Panc1 (cell line): ENCODE measurements around the gene SERGEF. TPM values are rescaled to one million over a fixed set of nuclear protein-coding genes. Genes with fewer than 3 reads are reported as not detected.

Source experiments
- ATAC-seq: fragments of 200-7000 bp; cut with Tn5 transposase; 2 replicates; pipeline ENCODE4 v1.9.1; 2020; ENCODE audit warnings: mild to moderate bottlenecking, moderate library complexity
- BruUV-seq: library from RNA; stranded (reverse); fragments of 400-500 nt; replicated peaks from 2 replicates; lab custom pipeline; 2021; lab: Mats Ljungman, UMichigan
- CTCF ChIA-PET: fragments of 300-600 bp; sonication (Branson Sonifier 250); formaldehyde crosslinking; loops from one replicate; lab custom pipeline; 2022; ENCODE audit warnings: antibody characterized with exemption; lab: Charles Lee
- POLR2A ChIA-PET: fragments of 300-600 bp; sonication (Branson Sonifier 250); formaldehyde crosslinking; loops from one replicate; lab custom pipeline; 2022; ENCODE audit warnings: antibody characterized with exemption; lab: Charles Lee
- DNase-seq: peaks from one replicate; pipeline ENCODE4 v3.0.0-alpha.2; 2010; ENCODE audit warnings: low read depth, low spot score
- H3K27ac ChIP-seq: 2 replicates; pipeline ENCODE4 v1.5.1; 2011; ENCODE audit warnings: mild to moderate bottlenecking, low read length, inconsistent platforms
- H3K27me3 ChIP-seq: fragments of 200-500 bp; sonication (Bioruptor generic); 2 replicates; pipeline ENCODE4 v1.6.0; 2014; ENCODE audit warnings: low read length, inconsistent platforms; ENCODE audit not compliant: control insufficient read depth, insufficient read depth
- H3K36me3 ChIP-seq: fragments of 200-500 bp; sonication (Bioruptor generic); 2 replicates; pipeline ENCODE4 v1.5.1; 2014; ENCODE audit warnings: inconsistent platforms, mild to moderate bottlenecking, low read length, moderate library complexity; ENCODE audit not compliant: control insufficient read depth, insufficient read depth
- H3K4me1 ChIP-seq: 2 replicates; pipeline ENCODE4 v1.5.1; 2011; ENCODE audit warnings: inconsistent platforms, mild to moderate bottlenecking, low read length, moderate library complexity; ENCODE audit not compliant: control insufficient read depth, insufficient read depth
- H3K4me3 ChIP-seq, 2 experiments: 2 replicates each; pipeline ENCODE4 v1.5.1; 2011 to 2012; ENCODE audit warnings: low read depth in 2 of 2, low read length in 2 of 2, mild to moderate bottlenecking in 2 of 2, inconsistent platforms in 1 of 2, moderate library complexity in 1 of 2
- H3K9me3 ChIP-seq: fragments of 200-500 bp; sonication (Bioruptor generic); 2 replicates; pipeline ENCODE4 v1.5.1; 2014; ENCODE audit warnings: low read depth, mild to moderate bottlenecking, inconsistent platforms, low read length, moderate library complexity; ENCODE audit not compliant: control insufficient read depth, insufficient read depth
- POLR2AphosphoS5 ChIP-seq: IDR thresholded peaks from 2 replicates; pipeline ENCODE4 v1.6.1; 2012; ENCODE audit warnings: mild to moderate bottlenecking, low read depth, low read length, moderate library complexity
- SIN3A ChIP-seq: IDR thresholded peaks from 2 replicates; pipeline ENCODE4 v1.6.1; 2012; ENCODE audit warnings: low read depth, mild to moderate bottlenecking, low read length, moderate library complexity, borderline replicate concordance; ENCODE audit not compliant: insufficient read depth
- TCF7L2 ChIP-seq: IDR thresholded peaks from 2 replicates; pipeline ENCODE4 v1.6.1; 2011; ENCODE audit warnings: mild to moderate bottlenecking, low read depth, low read length, inconsistent platforms
- in situ Hi-C: cut with HindIII; loops from 2 replicates; pipeline ENCODE4 v1.10.0; 2016; ENCODE audit warnings: low sequenced_read_pairs, low pct_unique_long_range_greater_than_20kb
- intact Hi-C: fragments of 100-400 bp; cut with micrococcal nuclease; formaldehyde crosslinking; loops from one replicate; pipeline ENCODE4 v1.10.0; 2022; ENCODE audit not compliant: unreplicated experiment
- total RNA-seq: library from RNA; stranded (reverse); gene quantifications from one replicate; pipeline ENCODE4 v1.2.1, GENCODE V29; 2021; ENCODE audit not compliant: unreplicated experiment
- TF ChIP-seq, protein P1 (sequence below): fragments of 450-650 bp; IDR thresholded peaks from 2 replicates; pipeline ENCODE4 v1.5.1; 2017; ENCODE audit warnings: mild to moderate bottlenecking
- TF ChIP-seq, protein P2 (sequence below), 2 experiments: IDR thresholded peaks; 2 replicates each; pipeline ENCODE4 v1.6.1; 2011 to 2012; ENCODE audit warnings: low read depth in 2 of 2, control low read depth in 1 of 2, low read length in 1 of 2, mild to moderate bottlenecking in 1 of 2, moderate library complexity in 1 of 2; ENCODE audit not compliant: insufficient read depth in 1 of 2

Gene SERGEF
- total RNA-seq, 1 experiment from 2014 or later: 35.5 TPM

DNA sequence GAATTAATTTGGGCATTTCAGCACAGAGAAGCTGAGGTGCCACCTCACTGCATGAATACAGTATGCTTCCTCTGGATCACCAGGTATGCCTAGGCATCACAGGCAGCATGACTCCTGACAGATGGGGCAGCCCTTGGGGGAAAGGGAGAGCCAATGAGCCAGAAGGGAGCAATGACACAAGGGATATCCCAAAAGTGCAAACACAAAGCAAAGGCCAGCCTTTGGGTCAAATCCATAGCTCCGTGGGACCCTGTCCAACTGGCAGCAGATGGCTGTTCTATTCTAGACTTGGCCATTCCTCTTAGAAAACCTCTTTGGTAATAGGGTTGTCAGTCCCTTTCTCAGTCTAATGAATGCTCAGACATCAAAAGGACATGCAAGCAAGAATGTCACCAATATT lies 73.3 kb downstream of the SERGEF start:
- ChIA-PET POLR2A (no interaction called here), CTCF (no interaction called here)
- no peak for DNase-seq
- intact Hi-C loops (no loop called here), in situ Hi-C loops (no loop called here)
- no peak overlapping the region for H3K4me3 ChIP-seq
- H3K36me3 ChIP-seq: no peaks in the 10 kb centered on the region
- ATAC-seq: no peak
- TF ChIP-seq POLR2AphosphoS5: no peak
- H3K27ac ChIP-seq: no peak overlapping the region
- no peaks in the 10 kb centered on the region; the same call in 1 of the 2 replicates for H3K9me3 ChIP-seq
- H3K4me1 ChIP-seq: no peaks in the 10 kb centered on the region
- no peaks in the 10 kb centered on the region for H3K27me3 ChIP-seq
- BruUV-seq: no TSS peak

DNA sequence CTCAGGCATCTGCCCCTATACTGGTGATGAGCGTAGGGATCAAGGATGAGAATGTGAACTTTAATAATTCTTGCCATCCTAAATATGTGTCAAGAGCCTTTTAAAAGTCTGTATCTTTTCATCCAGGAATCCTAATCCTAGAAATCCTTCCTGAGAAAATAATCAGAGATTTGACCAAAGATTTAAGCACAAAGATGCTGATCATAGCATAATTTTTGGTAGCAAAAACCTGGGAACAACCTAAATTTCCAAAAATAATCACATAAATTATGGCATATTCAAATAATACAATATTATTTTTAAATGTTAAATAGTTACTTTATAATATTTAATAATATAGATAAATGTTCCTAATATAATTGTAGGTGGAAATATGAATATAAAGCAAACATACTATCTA lies 76.1 kb downstream of the SERGEF start:
- DNase-seq (no peak), ATAC-seq (no peak)
- no peak for TF ChIP-seq SIN3A
- TF ChIP-seq TCF7L2: no peak
- TF ChIP-seq POLR2AphosphoS5: no peak
- TF ChIP-seq, protein P1, sequence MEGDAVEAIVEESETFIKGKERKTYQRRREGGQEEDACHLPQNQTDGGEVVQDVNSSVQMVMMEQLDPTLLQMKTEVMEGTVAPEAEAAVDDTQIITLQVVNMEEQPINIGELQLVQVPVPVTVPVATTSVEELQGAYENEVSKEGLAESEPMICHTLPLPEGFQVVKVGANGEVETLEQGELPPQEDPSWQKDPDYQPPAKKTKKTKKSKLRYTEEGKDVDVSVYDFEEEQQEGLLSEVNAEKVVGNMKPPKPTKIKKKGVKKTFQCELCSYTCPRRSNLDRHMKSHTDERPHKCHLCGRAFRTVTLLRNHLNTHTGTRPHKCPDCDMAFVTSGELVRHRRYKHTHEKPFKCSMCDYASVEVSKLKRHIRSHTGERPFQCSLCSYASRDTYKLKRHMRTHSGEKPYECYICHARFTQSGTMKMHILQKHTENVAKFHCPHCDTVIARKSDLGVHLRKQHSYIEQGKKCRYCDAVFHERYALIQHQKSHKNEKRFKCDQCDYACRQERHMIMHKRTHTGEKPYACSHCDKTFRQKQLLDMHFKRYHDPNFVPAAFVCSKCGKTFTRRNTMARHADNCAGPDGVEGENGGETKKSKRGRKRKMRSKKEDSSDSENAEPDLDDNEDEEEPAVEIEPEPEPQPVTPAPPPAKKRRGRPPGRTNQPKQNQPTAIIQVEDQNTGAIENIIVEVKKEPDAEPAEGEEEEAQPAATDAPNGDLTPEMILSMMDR: no peak
- TF ChIP-seq, protein P2, sequence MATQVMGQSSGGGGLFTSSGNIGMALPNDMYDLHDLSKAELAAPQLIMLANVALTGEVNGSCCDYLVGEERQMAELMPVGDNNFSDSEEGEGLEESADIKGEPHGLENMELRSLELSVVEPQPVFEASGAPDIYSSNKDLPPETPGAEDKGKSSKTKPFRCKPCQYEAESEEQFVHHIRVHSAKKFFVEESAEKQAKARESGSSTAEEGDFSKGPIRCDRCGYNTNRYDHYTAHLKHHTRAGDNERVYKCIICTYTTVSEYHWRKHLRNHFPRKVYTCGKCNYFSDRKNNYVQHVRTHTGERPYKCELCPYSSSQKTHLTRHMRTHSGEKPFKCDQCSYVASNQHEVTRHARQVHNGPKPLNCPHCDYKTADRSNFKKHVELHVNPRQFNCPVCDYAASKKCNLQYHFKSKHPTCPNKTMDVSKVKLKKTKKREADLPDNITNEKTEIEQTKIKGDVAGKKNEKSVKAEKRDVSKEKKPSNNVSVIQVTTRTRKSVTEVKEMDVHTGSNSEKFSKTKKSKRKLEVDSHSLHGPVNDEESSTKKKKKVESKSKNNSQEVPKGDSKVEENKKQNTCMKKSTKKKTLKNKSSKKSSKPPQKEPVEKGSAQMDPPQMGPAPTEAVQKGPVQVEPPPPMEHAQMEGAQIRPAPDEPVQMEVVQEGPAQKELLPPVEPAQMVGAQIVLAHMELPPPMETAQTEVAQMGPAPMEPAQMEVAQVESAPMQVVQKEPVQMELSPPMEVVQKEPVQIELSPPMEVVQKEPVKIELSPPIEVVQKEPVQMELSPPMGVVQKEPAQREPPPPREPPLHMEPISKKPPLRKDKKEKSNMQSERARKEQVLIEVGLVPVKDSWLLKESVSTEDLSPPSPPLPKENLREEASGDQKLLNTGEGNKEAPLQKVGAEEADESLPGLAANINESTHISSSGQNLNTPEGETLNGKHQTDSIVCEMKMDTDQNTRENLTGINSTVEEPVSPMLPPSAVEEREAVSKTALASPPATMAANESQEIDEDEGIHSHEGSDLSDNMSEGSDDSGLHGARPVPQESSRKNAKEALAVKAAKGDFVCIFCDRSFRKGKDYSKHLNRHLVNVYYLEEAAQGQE (IDR thresholded peaks at IDR 0.05; ENCODE audit: insufficient read depth in 1 of 2, low read depth in 2 of 2, low read length in 1 of 2): no peak
- in situ Hi-C loops: no loop called here
- Histone ChIP-seq H3K27me3 (no peaks in the 10 kb centered on the region), H3K9me3 (no peaks in the 10 kb centered on the region), H3K36me3 (no peaks in the 10 kb centered on the region), H3K4me3 (no peak overlapping the region), H3K4me1 (no peaks in the 10 kb centered on the region), H3K27ac (no peak overlapping the region)
- ChIA-PET POLR2A (interaction anchor here (0.6 kb wide), 1 partner anchor 305 kb away, joined by 6 read pairs; no protein-coding TSS in a partner anchor), CTCF (no interaction called here)
- no TSS peak for BruUV-seq
- intact Hi-C loops: no loop called here

DNA sequence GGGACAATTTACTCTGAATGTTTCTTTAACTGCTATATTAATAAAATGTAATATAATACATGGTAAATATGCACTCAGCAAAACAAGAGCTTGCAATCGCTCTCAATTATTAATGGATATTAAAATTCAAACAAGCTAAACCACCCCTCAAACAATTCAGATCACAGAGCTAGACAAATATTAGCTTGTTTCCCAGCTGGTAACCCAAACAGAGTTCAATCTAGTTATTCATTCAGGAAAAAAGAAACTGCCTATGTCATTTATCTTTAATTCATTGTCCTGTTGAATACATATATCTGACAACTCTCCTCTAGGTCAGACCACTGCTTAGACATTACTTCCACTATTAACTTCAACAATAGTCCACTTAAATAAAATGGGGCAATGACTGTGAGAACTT lies 78.7 kb downstream of the SERGEF start:
- no peak overlapping the region for H3K27ac ChIP-seq
- no peak for ATAC-seq
- in situ Hi-C loops: no loop called here
- POLR2A ChIA-PET: no interaction called here
- H3K9me3 ChIP-seq: no peaks in the 10 kb centered on the region
- DNase-seq: no peak
- no TSS peak for BruUV-seq
- intact Hi-C loops: no loop called here
- no peaks in the 10 kb centered on the region for H3K36me3 ChIP-seq
- TF ChIP-seq, protein P2 (IDR thresholded peaks at IDR 0.05; ENCODE audit: insufficient read depth in 1 of 2, low read depth in 2 of 2, low read length in 1 of 2): no peak
- CTCF ChIA-PET: no interaction called here
- H3K4me1 ChIP-seq: no peaks in the 10 kb centered on the region
- H3K27me3 ChIP-seq: no peaks in the 10 kb centered on the region
- no peak overlapping the region for H3K4me3 ChIP-seq
